Measurements from ENCODE around the gene ATP5PO. TPM values are rescaled to one million over a fixed set of nuclear protein-coding genes. Genes with fewer than 3 reads are reported as not detected.

ATP5PO gene
- 169 and 193 TPM in 2 replicates for total RNA-seq

DNA sequence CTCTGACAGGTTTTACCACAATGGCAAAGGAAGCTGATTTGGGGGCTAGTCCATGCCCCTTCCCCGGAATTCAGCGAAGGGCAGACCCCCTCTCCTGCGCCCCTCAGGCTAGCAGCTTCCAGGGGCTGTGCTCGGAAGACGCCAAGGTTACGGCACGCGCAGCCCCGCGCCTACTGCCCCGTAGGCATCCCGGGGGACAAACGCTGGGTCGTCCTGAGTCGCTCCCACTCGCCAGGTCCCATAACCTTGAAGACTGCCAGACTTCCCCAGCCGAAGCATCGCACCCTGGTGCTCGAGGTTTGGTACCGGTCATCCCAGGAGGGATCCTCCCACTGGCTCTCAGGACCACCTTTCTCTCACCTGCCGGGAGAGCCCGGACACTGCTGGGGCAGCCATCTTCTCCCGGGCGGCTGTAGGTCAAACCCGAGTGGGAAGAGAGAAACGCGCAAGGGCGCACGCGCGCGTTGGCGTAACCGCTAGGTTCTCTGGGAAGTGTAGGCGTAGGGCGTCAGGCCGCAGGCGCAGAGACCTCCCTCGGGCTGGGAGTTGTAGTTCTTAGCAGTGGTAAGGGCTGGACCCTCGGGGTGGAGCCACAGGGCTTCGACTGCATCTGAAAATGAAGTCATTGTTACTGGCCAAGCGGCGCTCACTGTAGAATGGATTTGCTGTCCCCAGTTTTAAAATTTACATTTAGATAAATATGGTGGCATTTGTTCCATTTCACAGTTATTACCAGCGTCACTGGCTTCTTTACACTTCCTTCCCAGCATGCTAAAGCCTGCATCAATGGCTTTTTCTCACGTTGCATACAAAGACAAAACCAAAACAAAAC lies at the start of gene ATP5PO:
Gene ATP5PO, minus strand, starts transcription at position 437 of the 832 bp plus-strand sequence. Its CDS starts 41 bp downstream, at position 396.
- intact Hi-C loops (cut with micrococcal nuclease): loop anchor here (1.0 to 10.0 kb wide), 6 partner anchors 33 to 1188 kb away; partner anchors contain the start of genes CRYZL1, MRPS6, RCAN1 and SLC5A3
- Mint-ChIP-seq H3K27ac (peak within 1 kb of the TSS; percentile 96), H3K9me3 (no peaks in the 10 kb centered on the region), H3K36me3 (ENCODE audit: low read depth) (peaks cover 29% of the 10 kb centered on the region), H3K4me1 (peaks cover 25% of the 10 kb centered on the region), H3K27me3 (no peaks in the 10 kb centered on the region), H3K4me3 (peak within 1 kb of the TSS; percentile 99)
- ChIA-PET POLR2A (interaction anchor here (0.6 to 1.8 kb wide), 3 partner anchors 32 to 432 kb away, joined by 3 to 4 read pairs (median 3); no protein-coding TSS in a partner anchor), CTCF (interaction anchor here (3.9 to 4.4 kb wide), 2 partner anchors 8 to 433 kb away, joined by 21 to 24 read pairs; no protein-coding TSS in a partner anchor)
- no peak for TF ChIP-seq CTCF (IDR thresholded peaks at IDR 0.05)
- peak; percentile 91 for DNase-seq
- peak; percentile 100 for ATAC-seq (ENCODE audit: low read depth)

DNA sequence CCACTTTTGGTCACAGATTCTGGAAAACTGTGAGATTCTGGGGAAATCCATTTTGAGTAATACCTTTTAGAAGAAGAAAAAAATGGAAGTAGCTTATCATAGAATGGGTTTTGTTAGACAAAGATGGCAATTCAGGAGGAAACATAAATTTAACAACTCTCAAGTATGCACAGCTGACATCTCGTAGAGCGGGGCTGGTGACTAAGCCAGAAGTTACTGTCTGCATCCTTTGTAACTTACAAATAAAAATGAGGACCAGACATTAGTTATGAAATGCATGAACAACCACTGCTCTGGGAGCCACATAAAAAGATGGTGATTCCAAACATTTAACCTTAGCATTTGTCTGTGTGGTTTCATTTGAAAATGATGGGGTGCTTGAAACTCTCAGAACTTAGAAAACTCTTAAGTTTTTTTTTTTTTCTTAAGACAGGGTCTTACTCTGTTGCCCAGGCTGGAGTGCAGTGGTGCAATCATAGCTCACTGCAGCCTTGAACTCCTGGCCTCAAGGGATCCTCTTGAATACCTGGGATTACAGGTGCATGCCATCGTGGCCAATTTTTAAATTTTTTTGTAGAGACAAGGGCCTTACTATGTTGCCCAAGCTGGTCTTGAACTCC lies 49.2 kb upstream of the ATP5PO start:
- Mint-ChIP-seq H3K36me3 (ENCODE audit: low read depth) (no peaks in the 10 kb centered on the region), H3K27me3 (no peaks in the 10 kb centered on the region), H3K9me3 (no peaks in the 10 kb centered on the region), H3K4me3 (no peak overlapping the region), H3K4me1 (peaks cover 4% of the 10 kb centered on the region), H3K27ac (no peak overlapping the region)
- DNase-seq (no peak), ATAC-seq (ENCODE audit: low read depth) (no peak)
- POLR2A ChIA-PET: no interaction called here
- intact Hi-C loops (cut with micrococcal nuclease): no loop called here
- CTCF ChIA-PET: interaction anchor here (1.0 kb wide), 1 partner anchor 13 kb away, joined by 3 read pairs; no protein-coding TSS in a partner anchor
- TF ChIP-seq CTCF (IDR thresholded peaks at IDR 0.05): no peak

DNA sequence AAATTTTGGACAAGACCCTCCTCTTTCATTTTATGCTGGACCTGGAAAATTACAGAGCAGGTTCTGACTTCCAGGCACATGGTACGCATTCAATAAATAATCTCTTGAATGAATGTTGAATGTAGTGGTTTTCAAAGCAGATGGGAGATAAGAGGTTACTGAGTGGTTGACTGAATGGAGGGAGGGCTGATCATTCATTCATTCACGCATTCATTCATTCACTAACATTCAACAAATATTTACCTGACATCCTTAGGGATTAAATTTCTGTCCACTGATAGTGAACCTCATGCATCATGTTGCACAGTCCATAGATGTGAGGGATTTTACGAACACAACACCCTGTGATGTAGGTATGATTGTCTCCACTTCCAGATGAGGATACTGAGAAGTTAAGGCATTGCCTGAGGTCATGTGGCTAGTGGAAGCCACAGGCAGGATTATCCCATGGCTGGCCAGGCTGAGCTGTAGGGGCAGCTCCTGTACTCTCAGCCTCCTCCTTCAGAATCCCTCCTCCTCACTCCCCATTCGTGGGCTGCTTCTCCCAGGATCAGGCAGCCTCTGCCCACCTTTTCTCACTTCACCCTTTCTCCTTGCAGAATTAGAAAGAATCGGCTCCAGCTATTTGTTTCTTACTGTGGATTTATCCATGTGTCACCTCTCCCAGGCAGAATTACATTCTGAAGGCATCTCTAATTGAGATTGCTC lies 48.4 kb upstream of the ATP5PO start:
- POLR2A ChIA-PET: interaction anchor here (0.7 kb wide), 1 partner anchor 15 kb away, joined by 3 read pairs; no protein-coding TSS in a partner anchor
- Mint-ChIP-seq H3K27me3 (no peaks in the 10 kb centered on the region), H3K27ac (no peak overlapping the region), H3K36me3 (ENCODE audit: low read depth) (no peaks in the 10 kb centered on the region), H3K4me3 (no peak overlapping the region), H3K9me3 (peaks cover 3% of the 10 kb centered on the region), H3K4me1 (peaks cover 4% of the 10 kb centered on the region)
- ATAC-seq (ENCODE audit: low read depth) (no peak), DNase-seq (no peak)
- TF ChIP-seq CTCF (IDR thresholded peaks at IDR 0.05): no peak
- intact Hi-C loops (cut with micrococcal nuclease): no loop called here
- CTCF ChIA-PET: interaction anchor here (1.0 kb wide), 1 partner anchor 12 kb away, joined by 3 read pairs; no protein-coding TSS in a partner anchor

DNA sequence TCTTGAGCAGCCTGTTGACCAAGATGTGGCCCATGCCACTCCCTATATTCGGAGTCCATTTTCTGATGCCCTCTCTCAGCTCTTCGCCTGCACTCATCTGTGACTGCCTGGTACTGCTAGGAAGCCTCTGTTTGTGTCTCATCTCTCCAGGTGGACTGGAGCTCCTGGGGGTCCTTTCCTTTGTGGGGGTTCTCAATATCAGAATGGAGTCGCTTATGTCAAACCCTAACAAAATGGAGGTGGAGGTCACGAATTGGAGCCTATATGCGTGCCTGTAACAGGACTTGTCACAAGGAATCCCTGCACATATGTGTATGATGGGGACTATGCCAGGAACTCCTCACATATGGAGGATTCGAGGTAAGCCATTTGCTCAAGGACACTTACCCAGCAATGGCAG lies 46.7 kb upstream of the ATP5PO start:
- H3K36me3 Mint-ChIP-seq (ENCODE audit: low read depth): no peaks in the 10 kb centered on the region
- intact Hi-C loops (cut with micrococcal nuclease): no loop called here
- H3K4me3 Mint-ChIP-seq: no peak overlapping the region
- TF ChIP-seq CTCF (IDR thresholded peaks at IDR 0.05): no peak
- no peaks in the 10 kb centered on the region for H3K4me1 Mint-ChIP-seq
- no peak overlapping the region for H3K27ac Mint-ChIP-seq
- CTCF ChIA-PET: no interaction called here
- H3K27me3 Mint-ChIP-seq: no peaks in the 10 kb centered on the region
- peaks cover 3% of the 10 kb centered on the region for H3K9me3 Mint-ChIP-seq
- DNase-seq (no peak), ATAC-seq (ENCODE audit: low read depth) (no peak)
- POLR2A ChIA-PET: no interaction called here

Measured in activated B cell treated with CpG ODN at 0.5 μM for 24 hours (primary cell).